Hepatocyte (in vitro differentiated cells): Measurements from ENCODE around the gene CD248. TPM values are rescaled to one million over a fixed set of nuclear protein-coding genes. Genes with fewer than 3 reads are reported as not detected.

Experiments used
- DNase-seq: peaks from one replicate; pipeline ENCODE4 v3.0.0-alpha.2; 2016; ENCODE audit warnings: low spot score
- H2AFZ ChIP-seq: fragments of 200-600 bp; sonication (generic); 2 replicates; pipeline ENCODE4 v1.6.0; 2016; ENCODE audit warnings: antibody characterized with exemption, mild to moderate bottlenecking
- H3K27ac ChIP-seq: fragments of 200-600 bp; sonication (generic); 2 replicates; pipeline ENCODE4 v1.5.1; 2016; ENCODE audit warnings: mild to moderate bottlenecking
- H3K27me3 ChIP-seq: fragments of 200-600 bp; sonication (generic); 2 replicates; pipeline ENCODE4 v1.6.1; 2016
- H3K36me3 ChIP-seq: fragments of 200-600 bp; sonication (generic); replicated peaks from 2 replicates; pipeline ENCODE4 v1.5.1; 2016; ENCODE audit warnings: low read depth; ENCODE audit not compliant: insufficient read depth
- H3K4me1 ChIP-seq: fragments of 200-600 bp; sonication (generic); 2 replicates; pipeline ENCODE4 v1.5.1; 2016; ENCODE audit warnings: mild to moderate bottlenecking, moderate library complexity; ENCODE audit not compliant: insufficient read depth
- H3K4me2 ChIP-seq: fragments of 200-600 bp; sonication (generic); 2 replicates; pipeline ENCODE4 v1.6.0; 2016
- H3K4me3 ChIP-seq: fragments of 200-600 bp; sonication (generic); 2 replicates; pipeline ENCODE4 v1.5.1; 2016; ENCODE audit warnings: mild to moderate bottlenecking
- H3K79me2 ChIP-seq: fragments of 200-600 bp; sonication (generic); 2 replicates; pipeline ENCODE4 v1.6.0; 2017; ENCODE audit warnings: mild to moderate bottlenecking
- H3K9me2 ChIP-seq: fragments of 200-600 bp; sonication (generic); replicated peaks from 2 replicates; pipeline ENCODE4 v1.6.0; 2017; ENCODE audit warnings: mild to moderate bottlenecking; ENCODE audit not compliant: insufficient read depth
- H3K9me3 ChIP-seq: fragments of 200-600 bp; sonication (generic); 2 replicates; pipeline ENCODE4 v1.5.1; 2016; ENCODE audit warnings: low read depth, mild to moderate bottlenecking
- H4K20me1 ChIP-seq: fragments of 200-600 bp; sonication (generic); 2 replicates; pipeline ENCODE4 v1.6.0; 2016; ENCODE audit warnings: mild to moderate bottlenecking; ENCODE audit not compliant: insufficient read depth, poor library complexity, severe bottlenecking
- EZH2 ChIP-seq: fragments of 200-600 bp; sonication (generic); IDR thresholded peaks from 2 replicates; pipeline ENCODE4 v1.6.1; 2016; ENCODE audit warnings: antibody characterized with exemption, mild to moderate bottlenecking, borderline replicate concordance
- EZH2phosphoT487 ChIP-seq: fragments of 200-600 bp; sonication (generic); IDR thresholded peaks from one replicate; pipeline ENCODE4 v1.6.1; 2018; ENCODE audit warnings: antibody characterized with exemption, mild to moderate bottlenecking, low read depth, moderate library complexity; ENCODE audit not compliant: unreplicated experiment, severe bottlenecking
- WGBS: methylation state at CpG from one replicate; pipeline ENCODE4 v1.1.6; 2016; ENCODE audit warnings: low lambda C conversion rate; ENCODE audit errors: missing lambda C conversion rate; 5-methylcytosine and 5-hydroxymethylcytosine counted together
- polyA plus RNA-seq: library from polyadenylated mRNA; unstranded; fragments of >200 nt; fragmentation: Nextera tagmentation; extraction: Ambion mirVana; gene quantifications from 2 replicates; pipeline ENCODE4 v1.2.1, GENCODE V29; 2016
- total RNA-seq: library from RNA; depleted of rRNA; stranded (reverse); fragments of >200 nt; gene quantifications from 2 replicates; pipeline ENCODE4 v1.2.3, GENCODE V29; 2014
- TF ChIP-seq, protein P1 (sequence below): fragments of 200-600 bp; sonication (generic); IDR thresholded peaks from 2 replicates; pipeline ENCODE4 v1.5.1; 2016; ENCODE audit warnings: antibody characterized with exemption, mild to moderate bottlenecking; ENCODE audit not compliant: poor library complexity

Gene CD248
- total and polyA plus RNA-seq, 2 experiments from 2014 or later, result 24.6 to 210 TPM

DNA sequence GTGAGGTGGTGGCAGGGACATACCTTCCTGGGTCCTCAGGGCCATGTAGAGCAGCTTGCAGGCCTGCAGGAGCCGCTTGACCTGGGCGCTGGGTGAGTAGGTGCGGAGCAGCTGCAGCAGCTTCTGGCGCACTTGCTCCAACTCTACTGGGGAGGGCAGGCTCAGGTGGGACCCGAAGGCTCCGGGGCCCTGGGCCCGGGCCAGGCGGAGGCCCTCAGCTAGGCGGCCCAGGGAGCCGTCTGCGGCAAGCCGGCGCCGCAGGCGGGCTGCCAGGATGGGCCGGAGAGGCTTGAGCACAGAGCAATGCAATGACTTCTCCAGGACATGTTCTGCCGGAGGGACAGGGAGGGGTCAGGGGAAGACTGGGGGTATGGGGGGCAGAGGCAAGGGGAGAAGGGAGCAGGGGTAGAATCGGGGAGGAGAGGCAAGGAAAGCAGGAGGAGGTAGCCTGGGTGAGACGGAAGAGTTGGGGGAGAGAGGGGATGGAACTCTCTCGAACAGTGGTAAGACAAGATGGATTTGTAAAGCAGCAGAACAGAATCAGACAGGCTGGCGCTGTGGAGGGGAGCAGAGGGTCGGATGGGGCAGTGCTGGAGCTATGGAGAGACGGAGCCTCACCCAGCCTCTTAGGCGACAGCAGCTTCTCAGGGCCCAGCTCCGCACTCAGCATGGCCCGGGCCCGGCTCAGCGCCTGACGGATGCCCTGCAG lies 17.2 kb upstream of the CD248 start:
- Histone ChIP-seq H3K9me3 (no peaks in the 10 kb centered on the region), H3K36me3 (no peaks in the 10 kb centered on the region), H3K4me1 (peaks cover 19% of the 10 kb centered on the region), H4K20me1 (no peaks in the 10 kb centered on the region), H3K4me3 (no peak overlapping the region), H3K79me2 (peaks cover 7% of the 10 kb centered on the region), H3K27me3 (no peaks in the 10 kb centered on the region), H2AFZ (no peak overlapping the region), H3K4me2 (no peak overlapping the region), H3K9me2 (no peaks in the 10 kb centered on the region), H3K27ac (no peak overlapping the region)
- 94% methylated on average over 26 of the region's 29 CpGs for WGBS
- DNase-seq, result no peak
- TF ChIP-seq, protein P1, sequence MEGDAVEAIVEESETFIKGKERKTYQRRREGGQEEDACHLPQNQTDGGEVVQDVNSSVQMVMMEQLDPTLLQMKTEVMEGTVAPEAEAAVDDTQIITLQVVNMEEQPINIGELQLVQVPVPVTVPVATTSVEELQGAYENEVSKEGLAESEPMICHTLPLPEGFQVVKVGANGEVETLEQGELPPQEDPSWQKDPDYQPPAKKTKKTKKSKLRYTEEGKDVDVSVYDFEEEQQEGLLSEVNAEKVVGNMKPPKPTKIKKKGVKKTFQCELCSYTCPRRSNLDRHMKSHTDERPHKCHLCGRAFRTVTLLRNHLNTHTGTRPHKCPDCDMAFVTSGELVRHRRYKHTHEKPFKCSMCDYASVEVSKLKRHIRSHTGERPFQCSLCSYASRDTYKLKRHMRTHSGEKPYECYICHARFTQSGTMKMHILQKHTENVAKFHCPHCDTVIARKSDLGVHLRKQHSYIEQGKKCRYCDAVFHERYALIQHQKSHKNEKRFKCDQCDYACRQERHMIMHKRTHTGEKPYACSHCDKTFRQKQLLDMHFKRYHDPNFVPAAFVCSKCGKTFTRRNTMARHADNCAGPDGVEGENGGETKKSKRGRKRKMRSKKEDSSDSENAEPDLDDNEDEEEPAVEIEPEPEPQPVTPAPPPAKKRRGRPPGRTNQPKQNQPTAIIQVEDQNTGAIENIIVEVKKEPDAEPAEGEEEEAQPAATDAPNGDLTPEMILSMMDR, result no peak
- TF ChIP-seq EZH2, result no peak
- TF ChIP-seq EZH2phosphoT487, result no peak

DNA sequence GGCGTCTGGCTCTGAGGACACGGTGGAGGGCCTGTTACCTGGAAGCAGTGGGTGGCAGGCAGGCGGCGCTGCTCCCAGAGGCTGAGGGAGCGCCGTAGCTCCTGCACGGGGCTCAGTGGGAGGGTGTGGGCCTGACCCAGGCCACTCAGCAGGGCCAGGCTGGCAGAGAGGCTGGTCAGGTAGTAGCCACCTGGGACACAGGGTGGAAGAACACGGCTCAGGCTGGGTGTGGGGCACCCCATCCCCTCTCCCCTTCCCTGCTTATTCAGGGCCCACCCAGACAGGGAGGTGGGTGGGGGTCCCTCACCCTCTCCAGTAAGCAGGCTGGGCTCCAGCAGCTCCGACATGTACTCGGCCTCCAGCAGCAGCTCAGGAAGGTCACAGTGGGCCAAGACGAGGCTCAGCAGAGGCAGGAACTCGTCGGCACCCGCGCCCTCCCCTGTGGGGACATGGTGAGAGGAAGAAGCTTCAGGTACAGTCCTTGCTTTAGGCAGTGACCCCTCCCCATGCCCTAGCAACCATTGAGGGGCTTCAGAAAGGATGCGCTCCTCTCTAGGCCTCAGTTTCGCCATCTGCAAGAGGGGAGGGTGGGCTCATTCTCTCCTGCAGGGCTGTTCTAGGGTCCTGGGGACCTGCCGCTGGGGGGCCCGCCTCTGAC lies 16.5 kb upstream of the CD248 start:
- H3K36me3 ChIP-seq, result no peaks in the 10 kb centered on the region
- H3K4me3 ChIP-seq, result no peak overlapping the region
- H2AFZ ChIP-seq, result no peak overlapping the region
- DNase-seq, result no peak
- peaks cover 7% of the 10 kb centered on the region for H3K79me2 ChIP-seq
- no peak overlapping the region for H3K4me2 ChIP-seq
- TF ChIP-seq, protein P1, result no peak
- TF ChIP-seq EZH2 (no peak), EZH2phosphoT487 (no peak)
- H3K9me3 ChIP-seq, result no peaks in the 10 kb centered on the region
- WGBS, result 96% methylated on average over 19 of the region's 19 CpGs
- no peaks in the 10 kb centered on the region for H3K9me2 ChIP-seq
- peaks cover 26% of the 10 kb centered on the region for H3K4me1 ChIP-seq
- H3K27me3 ChIP-seq, result no peaks in the 10 kb centered on the region
- no peak overlapping the region for H3K27ac ChIP-seq
- H4K20me1 ChIP-seq, result no peaks in the 10 kb centered on the region

DNA sequence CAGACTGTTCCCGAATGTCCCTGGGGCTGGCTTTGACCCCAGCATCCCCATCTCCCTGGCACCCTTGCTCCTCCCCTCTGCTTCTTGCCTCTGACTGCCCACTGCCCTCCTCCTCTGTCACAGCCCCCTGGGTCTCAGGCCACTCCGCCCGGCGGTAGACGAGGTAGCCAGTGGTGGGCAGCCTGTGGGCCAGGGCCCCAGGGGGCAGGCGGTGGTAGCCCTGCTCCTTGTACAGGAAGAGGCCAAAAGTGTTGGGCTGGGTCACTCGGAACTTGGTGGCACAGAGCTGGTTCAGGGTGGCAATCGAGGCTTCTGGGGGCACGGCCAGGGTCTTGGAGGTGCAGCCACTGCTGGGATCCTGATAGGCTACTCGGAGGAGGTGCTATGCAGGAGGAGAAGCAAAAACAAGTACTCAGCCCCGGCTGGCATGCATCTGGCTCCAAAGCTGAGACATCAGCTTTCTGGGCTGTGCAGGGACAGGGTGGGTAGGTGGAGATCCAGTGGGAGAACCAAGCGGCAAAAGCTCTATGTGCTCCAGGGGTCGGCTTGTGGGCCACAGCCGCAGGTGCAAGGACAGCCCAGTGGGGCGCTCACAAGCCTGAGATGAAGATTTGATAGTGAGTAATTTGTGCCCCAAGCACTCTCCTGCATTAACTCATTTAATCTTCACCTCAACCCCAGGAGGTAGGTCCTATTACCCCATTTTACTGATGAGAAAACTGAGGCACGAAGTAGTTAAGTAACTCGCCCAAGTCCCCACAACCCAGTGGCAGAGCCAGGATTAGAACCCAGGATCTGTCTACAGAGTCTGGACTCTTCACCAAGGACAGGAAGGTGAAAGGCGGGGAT lies 15.8 kb upstream of the CD248 start:
- H3K4me3 ChIP-seq, result no peak overlapping the region
- H3K9me2 ChIP-seq, result no peaks in the 10 kb centered on the region
- 84% methylated on average over 18 of the region's 18 CpGs for WGBS
- H2AFZ ChIP-seq, result no peak overlapping the region
- H3K4me2 ChIP-seq, result no peak overlapping the region
- H4K20me1 ChIP-seq, result no peaks in the 10 kb centered on the region
- DNase-seq, result peak; percentile 2
- peaks cover 7% of the 10 kb centered on the region for H3K79me2 ChIP-seq
- H3K4me1 ChIP-seq, result peaks cover 32% of the 10 kb centered on the region
- TF ChIP-seq EZH2phosphoT487 (no peak), EZH2 (no peak)
- TF ChIP-seq, protein P1, result no peak
- no peaks in the 10 kb centered on the region for H3K9me3 ChIP-seq
- H3K27ac ChIP-seq, result no peak overlapping the region
- no peaks in the 10 kb centered on the region for H3K36me3 ChIP-seq
- H3K27me3 ChIP-seq, result no peaks in the 10 kb centered on the region
